ENCODE measurements around the gene FRAT2. TPM values are rescaled to one million over a fixed set of nuclear protein-coding genes. Genes with fewer than 3 reads are reported as not detected.
"Not testable (repeated sequence)": the region's sequence is repeated elsewhere in the genome, so short reads cannot be mapped to it uniquely, and the experiment has no call there.

FRAT2 gene
- total and polyA plus RNA-seq, 2 donors = 13.1 to 17.5 TPM

- DNase-seq (ENCODE audit: low read depth in 6 of 9, low spot score in 9 of 9) = peak in 2 of 9 donors; percentile 9 to 23
- Histone ChIP-seq H3K27me3 (ENCODE audit: control insufficient read depth in 2 of 2, insufficient read depth in 1 of 2, low read length in 1 of 2) (no peaks in the 10 kb centered on the region), H3K36me3 (ENCODE audit: control insufficient read depth in 2 of 2, insufficient read depth in 2 of 2, low read length in 1 of 2) (peaks cover 7 to 12% of the 10 kb centered on the region in 2 donors), H3K9me3 (ENCODE audit: control insufficient read depth in 2 of 2, insufficient read depth in 1 of 2, low read length in 1 of 2) (no peaks in the 10 kb centered on the region), H3K4me1 (ENCODE audit: control insufficient read depth in 2 of 2, insufficient read depth in 2 of 2, low read length in 2 of 2) (peaks cover 6 to 7% of the 10 kb centered on the region in 2 donors), H3K4me3 (ENCODE audit: low read length in 2 of 2) (peak overlapping the region; percentile 65 to 86), H3K27ac (ENCODE audit: low read depth in 1 of 2, low read length in 1 of 2) (peak overlapping the region in 1 of 2 donors; percentile 87)
- 70% methylated on average over 25 of the region's 25 CpGs for WGBS
Measured at GRCh38 chr10:97291357-97292096, 43.0 kb downstream of the FRAT2 start.

GRCh38 chr10:97290576-97291356, 43.8 kb downstream of the FRAT2 start:
- peaks cover 7 to 12% of the 10 kb centered on the region in 2 donors for H3K36me3 ChIP-seq (ENCODE audit: control insufficient read depth in 2 of 2, insufficient read depth in 2 of 2, low read length in 1 of 2)
- H3K4me3 ChIP-seq (ENCODE audit: low read length in 2 of 2); H3K9me3 ChIP-seq (ENCODE audit: control insufficient read depth in 2 of 2, insufficient read depth in 1 of 2, low read length in 1 of 2); H3K27me3 ChIP-seq (ENCODE audit: control insufficient read depth in 2 of 2, insufficient read depth in 1 of 2, low read length in 1 of 2); H3K27ac ChIP-seq (ENCODE audit: low read depth in 1 of 2, low read length in 1 of 2); H3K4me1 ChIP-seq (ENCODE audit: control insufficient read depth in 2 of 2, insufficient read depth in 2 of 2, low read length in 2 of 2); DNase-seq (ENCODE audit: low read depth in 6 of 9, low spot score in 9 of 9): not testable (repeated sequence)
- WGBS = 98% methylated on average over 17 of the region's 17 CpGs

- H3K27me3 ChIP-seq (ENCODE audit: control insufficient read depth in 2 of 2, insufficient read depth in 1 of 2, low read length in 1 of 2); H3K4me1 ChIP-seq (ENCODE audit: control insufficient read depth in 2 of 2, insufficient read depth in 2 of 2, low read length in 2 of 2); H3K27ac ChIP-seq (ENCODE audit: low read depth in 1 of 2, low read length in 1 of 2); H3K4me3 ChIP-seq (ENCODE audit: low read length in 2 of 2); DNase-seq (ENCODE audit: low read depth in 6 of 9, low spot score in 9 of 9); H3K9me3 ChIP-seq (ENCODE audit: control insufficient read depth in 2 of 2, insufficient read depth in 1 of 2, low read length in 1 of 2): not testable (repeated sequence)
- WGBS = 97% methylated on average over 13 of the region's 13 CpGs
- peaks cover 10 to 12% of the 10 kb centered on the region in 2 donors for H3K36me3 ChIP-seq (ENCODE audit: control insufficient read depth in 2 of 2, insufficient read depth in 2 of 2, low read length in 1 of 2)
Measured at GRCh38 chr10:97290076-97290475, 44.5 kb downstream of the FRAT2 start.

Other genes with a start within 250 kb of the FRAT2 start
- 5.9 TPM for gene SLIT1, start 148.8 kb downstream of the FRAT2 start, total RNA-seq
- gene SLIT1, start 148.8 kb downstream of the FRAT2 start, polyA plus RNA-seq = 1.0 TPM
- gene ARHGAP19, start 42.1 kb downstream of the FRAT2 start, total RNA-seq = 18.2 TPM
- gene ARHGAP19, start 42.1 kb downstream of the FRAT2 start, polyA plus RNA-seq = 5.8 TPM
- 4.7 TPM for gene FRAT1, start 15.5 kb downstream of the FRAT2 start, total RNA-seq
- gene FRAT1, start 15.5 kb downstream of the FRAT2 start, polyA plus RNA-seq = 6.3 TPM
- 8.5 TPM for gene RRP12, start 66.6 kb upstream of the FRAT2 start, total RNA-seq
- gene RRP12, start 66.6 kb upstream of the FRAT2 start, polyA plus RNA-seq = 18.9 TPM
- gene PGAM1, start 91.5 kb upstream of the FRAT2 start, total RNA-seq = 272 TPM
- 104 TPM for gene PGAM1, start 91.5 kb upstream of the FRAT2 start, polyA plus RNA-seq
- gene EXOSC1, start 111.3 kb upstream of the FRAT2 start, total RNA-seq = 60.1 TPM
- 53.0 TPM for gene EXOSC1, start 111.3 kb upstream of the FRAT2 start, polyA plus RNA-seq
- gene ZDHHC16, start 111.4 kb upstream of the FRAT2 start, total RNA-seq = 20.8 TPM
- gene ZDHHC16, start 111.4 kb upstream of the FRAT2 start, polyA plus RNA-seq = 24.4 TPM
- gene MMS19, start 163.7 kb upstream of the FRAT2 start, total RNA-seq = 58.4 TPM
- 107 TPM for gene MMS19, start 163.7 kb upstream of the FRAT2 start, polyA plus RNA-seq
- 2.5 TPM for gene UBTD1, start 164.2 kb upstream of the FRAT2 start, total RNA-seq
- gene UBTD1, start 164.2 kb upstream of the FRAT2 start, polyA plus RNA-seq = 7.8 TPM
- 0.05 TPM for gene ANKRD2, start 238.1 kb upstream of the FRAT2 start, total RNA-seq
- gene ANKRD2, start 238.1 kb upstream of the FRAT2 start, polyA plus RNA-seq = 0.68 TPM
- 0.19 TPM for gene HOGA1, start 249.7 kb upstream of the FRAT2 start, total RNA-seq
- 0.18 TPM for gene HOGA1, start 249.7 kb upstream of the FRAT2 start, polyA plus RNA-seq